Measurements from ENCODE around the gene PPFIA4. TPM values are rescaled to one million over a fixed set of nuclear protein-coding genes. Genes with fewer than 3 reads are reported as not detected.

The PPFIA4 gene
- total RNA-seq, 2 experiments from 2014 or later = 4.5 to 6.5 TPM

- no peak overlapping the region for H3K27ac Mint-ChIP-seq
- no peak for DNase-seq
- H3K9me3 Mint-ChIP-seq = no peaks in the 10 kb centered on the region
- peaks cover 2% of the 10 kb centered on the region for H3K27me3 Mint-ChIP-seq (ENCODE audit: low read depth)
- CTCF ChIA-PET = interaction anchor here (0.6 to 2.8 kb wide), 6 partner anchors 8 to 234 kb away, joined by 3 to 13 read pairs (median 6); no protein-coding TSS in a partner anchor
- H3K36me3 Mint-ChIP-seq (ENCODE audit: low read depth) = no peaks in the 10 kb centered on the region
- no peaks in the 10 kb centered on the region for H3K4me1 Mint-ChIP-seq (ENCODE audit: low read depth)
- intact Hi-C loops (cut with micrococcal nuclease) = loop anchor here (5.0 kb wide), 1 partner anchor 301 kb away; no protein-coding TSS in a partner anchor
- no peak overlapping the region for H3K4me3 Mint-ChIP-seq
These were observed 9.8 kb downstream of the PPFIA4 start for GRCh38 chr1:203036135-203036534.

GRCh38 chr1:203036537-203036936, 10.2 kb downstream of the PPFIA4 start:
- Mint-ChIP-seq H3K36me3 (ENCODE audit: low read depth) (no peaks in the 10 kb centered on the region), H3K4me1 (ENCODE audit: low read depth) (no peaks in the 10 kb centered on the region), H3K27ac (no peak overlapping the region), H3K9me3 (no peaks in the 10 kb centered on the region), H3K4me3 (no peak overlapping the region), H3K27me3 (ENCODE audit: low read depth) (peaks cover 2% of the 10 kb centered on the region)
- CTCF ChIA-PET = interaction anchor here (1.3 to 2.8 kb wide), 4 partner anchors 8 to 234 kb away, joined by 4 to 13 read pairs (median 8); no protein-coding TSS in a partner anchor
- DNase-seq = no peak
- intact Hi-C loops (cut with micrococcal nuclease) = loop anchor here (5.0 kb wide), 1 partner anchor 301 kb away; no protein-coding TSS in a partner anchor

GRCh38 chr1:203037509-203038190, 11.4 kb downstream of the PPFIA4 start:
- H3K9me3 Mint-ChIP-seq = no peaks in the 10 kb centered on the region
- no peak overlapping the region for H3K27ac Mint-ChIP-seq
- H3K4me3 Mint-ChIP-seq = no peak overlapping the region
- H3K4me1 Mint-ChIP-seq (ENCODE audit: low read depth) = no peaks in the 10 kb centered on the region
- intact Hi-C loops (cut with micrococcal nuclease) = loop anchor here (5.0 kb wide), 1 partner anchor 300 kb away; no protein-coding TSS in a partner anchor
- H3K27me3 Mint-ChIP-seq (ENCODE audit: low read depth) = peaks cover 2% of the 10 kb centered on the region
- CTCF ChIA-PET = interaction anchor here (1.3 to 5.7 kb wide), 3 partner anchors 178 to 233 kb away, joined by 4 to 100 read pairs (median 13); no protein-coding TSS in a partner anchor
- no peak for DNase-seq
- H3K36me3 Mint-ChIP-seq (ENCODE audit: low read depth) = no peaks in the 10 kb centered on the region

- Mint-ChIP-seq H3K27ac (no peak overlapping the region), H3K4me1 (ENCODE audit: low read depth) (no peaks in the 10 kb centered on the region), H3K4me3 (no peak overlapping the region), H3K9me3 (no peaks in the 10 kb centered on the region), H3K36me3 (ENCODE audit: low read depth) (no peaks in the 10 kb centered on the region), H3K27me3 (ENCODE audit: low read depth) (peaks cover 2% of the 10 kb centered on the region)
- CTCF ChIA-PET = interaction anchor here (0.6 to 5.9 kb wide), 9 partner anchors 11 to 353 kb away, joined by 3 to 100 read pairs (median 9); partner anchors contain the start of gene PPFIA4
- intact Hi-C loops (cut with micrococcal nuclease) = loop anchor here (5.0 kb wide), 1 partner anchor 299 kb away; no protein-coding TSS in a partner anchor
- DNase-seq = no peak
These were observed 12.0 kb downstream of the PPFIA4 start for GRCh38 chr1:203038217-203038741.

GRCh38 chr1:203038891-203039608, 12.8 kb downstream of the PPFIA4 start:
- Mint-ChIP-seq H3K27me3 (ENCODE audit: low read depth) (peaks cover 2% of the 10 kb centered on the region), H3K4me3 (no peak overlapping the region), H3K9me3 (no peaks in the 10 kb centered on the region), H3K27ac (no peak overlapping the region), H3K36me3 (ENCODE audit: low read depth) (no peaks in the 10 kb centered on the region), H3K4me1 (ENCODE audit: low read depth) (no peaks in the 10 kb centered on the region)
- DNase-seq = peak; percentile 82
- intact Hi-C loops (cut with micrococcal nuclease) = loop anchor here (1.0 to 5.0 kb wide), 4 partner anchors 133 to 298 kb away; no protein-coding TSS in a partner anchor
- CTCF ChIA-PET = interaction anchor here (0.5 to 5.9 kb wide), 41 partner anchors 10 to 775 kb away, joined by 3 to 100 read pairs (median 5); partner anchors contain the start of genes MYBPH, MYOG and PPFIA4

- Mint-ChIP-seq H3K27me3 (ENCODE audit: low read depth) (peaks cover 2% of the 10 kb centered on the region), H3K9me3 (no peaks in the 10 kb centered on the region), H3K36me3 (ENCODE audit: low read depth) (no peaks in the 10 kb centered on the region), H3K4me3 (no peak overlapping the region), H3K4me1 (ENCODE audit: low read depth) (no peaks in the 10 kb centered on the region), H3K27ac (no peak overlapping the region)
- CTCF ChIA-PET = interaction anchor here (0.5 to 5.9 kb wide), 47 partner anchors 9 to 774 kb away, joined by 3 to 100 read pairs (median 4); partner anchors contain the start of genes MYBPH and PPFIA4
- intact Hi-C loops (cut with micrococcal nuclease) = loop anchor here (1.0 to 5.0 kb wide), 4 partner anchors 132 to 297 kb away; no protein-coding TSS in a partner anchor
- DNase-seq = peak; percentile 24
These were observed 13.6 kb downstream of the PPFIA4 start for GRCh38 chr1:203039609-203040512.

GRCh38 chr1:203040513-203041275, 14.4 kb downstream of the PPFIA4 start:
- Mint-ChIP-seq H3K4me1 (ENCODE audit: low read depth) (no peaks in the 10 kb centered on the region), H3K27me3 (ENCODE audit: low read depth) (peaks cover 2% of the 10 kb centered on the region)

GRCh38 chr1:203041351-203041932, 15.2 kb downstream of the PPFIA4 start:
- no peak for DNase-seq
- peaks cover 2% of the 10 kb centered on the region for H3K27me3 Mint-ChIP-seq (ENCODE audit: low read depth)
- CTCF ChIA-PET = interaction anchor here (1.2 to 5.9 kb wide), 10 partner anchors 11 to 228 kb away, joined by 3 to 100 read pairs (median 8); partner anchors contain the start of gene PPFIA4

More at GRCh38 chr1:203040513-203041275, 14.4 kb downstream of the PPFIA4 start:
- H3K4me3 Mint-ChIP-seq = no peak overlapping the region
- CTCF ChIA-PET = interaction anchor here (0.6 to 5.9 kb wide), 24 partner anchors 8 to 348 kb away, joined by 3 to 100 read pairs (median 6); partner anchors contain the start of gene PPFIA4
- H3K27ac Mint-ChIP-seq = no peak overlapping the region
- no peaks in the 10 kb centered on the region for H3K9me3 Mint-ChIP-seq
- H3K36me3 Mint-ChIP-seq (ENCODE audit: low read depth) = no peaks in the 10 kb centered on the region
- intact Hi-C loops (cut with micrococcal nuclease) = no loop called here
- DNase-seq = no peak

GRCh38 chr1:203043830-203044545, 17.7 kb downstream of the PPFIA4 start:
- no peak overlapping the region for H3K27ac Mint-ChIP-seq

More at GRCh38 chr1:203041351-203041932, 15.2 kb downstream of the PPFIA4 start:
- H3K4me3 Mint-ChIP-seq = no peak overlapping the region
- H3K4me1 Mint-ChIP-seq (ENCODE audit: low read depth) = no peaks in the 10 kb centered on the region
- no peaks in the 10 kb centered on the region for H3K9me3 Mint-ChIP-seq
- no peaks in the 10 kb centered on the region for H3K36me3 Mint-ChIP-seq (ENCODE audit: low read depth)
- intact Hi-C loops (cut with micrococcal nuclease) = no loop called here
- no peak overlapping the region for H3K27ac Mint-ChIP-seq

More at GRCh38 chr1:203043830-203044545, 17.7 kb downstream of the PPFIA4 start:
- intact Hi-C loops (cut with micrococcal nuclease) = no loop called here
- DNase-seq = no peak
- H3K27me3 Mint-ChIP-seq (ENCODE audit: low read depth) = peaks cover 2% of the 10 kb centered on the region
- no peaks in the 10 kb centered on the region for H3K36me3 Mint-ChIP-seq (ENCODE audit: low read depth)
- H3K4me1 Mint-ChIP-seq (ENCODE audit: low read depth) = no peaks in the 10 kb centered on the region
- no peak overlapping the region for H3K4me3 Mint-ChIP-seq
- no peaks in the 10 kb centered on the region for H3K9me3 Mint-ChIP-seq
- CTCF ChIA-PET = interaction anchor here (0.5 to 5.9 kb wide), 3 partner anchors 17 to 173 kb away, joined by 4 to 100 read pairs (median 64); partner anchors contain the start of gene PPFIA4

All from activated naive CD4-positive, alpha-beta T cell treated with anti-CD3 and anti-CD28 coated beads for 36 hours (primary cell).